ENCODE measurements around the gene LGI1.

The LGI1 gene

DNA sequence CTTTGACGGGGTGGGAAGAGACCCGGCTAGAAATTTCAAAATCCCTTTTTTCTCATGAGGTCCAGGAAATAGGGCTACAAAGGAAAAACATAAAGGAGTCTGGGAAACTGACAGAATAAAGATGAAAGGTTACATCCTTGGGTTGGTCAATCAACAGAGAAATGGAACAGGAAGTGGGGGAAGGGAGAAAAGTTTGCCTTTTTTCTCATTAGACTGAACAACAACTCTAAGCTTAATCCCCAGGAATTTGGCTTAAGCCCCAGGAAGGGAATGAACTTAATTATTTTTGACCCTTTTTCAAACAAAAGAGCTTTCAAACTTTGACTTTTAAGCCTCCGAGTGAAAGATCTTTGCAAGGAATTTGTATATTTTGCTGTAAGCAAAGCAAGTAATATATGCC lies 32.7 kb downstream of the LGI1 start:
- no peaks in the 10 kb centered on the region for H3K36me3 ChIP-seq (ENCODE audit: control insufficient read depth, insufficient read depth, low read length)
- no peak overlapping the region for H2AFZ ChIP-seq
- H3K79me2 ChIP-seq = no peaks in the 10 kb centered on the region
- no peaks in the 10 kb centered on the region for H3K27me3 ChIP-seq (ENCODE audit: control insufficient read depth, insufficient read depth, low read length)
- no peak overlapping the region for H3K27ac ChIP-seq
- H3K9ac ChIP-seq = no peak overlapping the region
- H3K4me1 ChIP-seq = no peaks in the 10 kb centered on the region
- no peak overlapping the region for H3K4me3 ChIP-seq (ENCODE audit: low read depth, low read length)
- H3K9me3 ChIP-seq (ENCODE audit: control insufficient read depth, low read length) = no peaks in the 10 kb centered on the region
- TF ChIP-seq, protein P1, sequence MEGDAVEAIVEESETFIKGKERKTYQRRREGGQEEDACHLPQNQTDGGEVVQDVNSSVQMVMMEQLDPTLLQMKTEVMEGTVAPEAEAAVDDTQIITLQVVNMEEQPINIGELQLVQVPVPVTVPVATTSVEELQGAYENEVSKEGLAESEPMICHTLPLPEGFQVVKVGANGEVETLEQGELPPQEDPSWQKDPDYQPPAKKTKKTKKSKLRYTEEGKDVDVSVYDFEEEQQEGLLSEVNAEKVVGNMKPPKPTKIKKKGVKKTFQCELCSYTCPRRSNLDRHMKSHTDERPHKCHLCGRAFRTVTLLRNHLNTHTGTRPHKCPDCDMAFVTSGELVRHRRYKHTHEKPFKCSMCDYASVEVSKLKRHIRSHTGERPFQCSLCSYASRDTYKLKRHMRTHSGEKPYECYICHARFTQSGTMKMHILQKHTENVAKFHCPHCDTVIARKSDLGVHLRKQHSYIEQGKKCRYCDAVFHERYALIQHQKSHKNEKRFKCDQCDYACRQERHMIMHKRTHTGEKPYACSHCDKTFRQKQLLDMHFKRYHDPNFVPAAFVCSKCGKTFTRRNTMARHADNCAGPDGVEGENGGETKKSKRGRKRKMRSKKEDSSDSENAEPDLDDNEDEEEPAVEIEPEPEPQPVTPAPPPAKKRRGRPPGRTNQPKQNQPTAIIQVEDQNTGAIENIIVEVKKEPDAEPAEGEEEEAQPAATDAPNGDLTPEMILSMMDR (IDR thresholded peaks at IDR 0.05) = no peak
- H3K4me2 ChIP-seq (ENCODE audit: low read length) = no peak overlapping the region

DNA sequence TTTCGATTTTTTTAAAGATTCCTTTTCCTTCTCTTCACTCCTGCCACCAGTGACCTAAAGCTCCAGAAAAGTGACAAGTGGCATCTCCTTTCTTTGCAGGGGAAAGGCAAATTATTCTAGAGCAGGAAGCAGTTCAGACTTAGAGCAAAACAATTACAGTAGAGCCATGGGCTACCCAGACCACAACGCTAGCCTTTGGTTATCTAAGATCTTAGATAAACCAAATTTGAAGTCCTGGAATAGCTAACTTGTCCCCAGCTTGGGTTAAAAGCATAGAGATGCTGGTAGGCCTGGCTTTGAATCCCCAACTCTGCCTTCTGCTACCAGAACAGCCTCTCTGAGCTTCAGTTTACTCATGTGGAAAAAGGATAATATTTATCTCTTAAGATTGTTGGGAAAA lies 38.4 kb downstream of the LGI1 start:
- Histone ChIP-seq H3K9ac (no peak overlapping the region), H3K4me3 (ENCODE audit: low read depth, low read length) (no peak overlapping the region)
- TF ChIP-seq, protein P1 (IDR thresholded peaks at IDR 0.05) = no peak

DNA sequence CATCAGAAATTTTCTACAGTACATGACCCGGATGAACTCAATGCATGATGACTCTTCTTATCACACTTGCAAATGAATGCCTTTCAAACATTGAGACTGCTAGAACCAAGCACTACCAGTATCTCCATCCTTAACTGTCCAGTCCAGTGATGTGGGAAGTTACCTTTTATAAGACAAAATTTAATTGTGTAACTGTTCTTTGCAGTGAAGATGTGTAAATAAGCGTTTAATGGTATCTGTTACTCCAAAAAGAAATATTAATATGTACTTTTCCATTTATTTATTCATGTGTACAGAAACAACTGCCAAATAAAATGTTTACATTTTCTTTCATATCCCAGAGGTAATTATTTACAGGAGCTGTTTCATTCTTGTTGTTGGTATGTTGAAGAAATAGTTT lies 40.1 kb downstream of the LGI1 start:
- H3K9me3 ChIP-seq (ENCODE audit: control insufficient read depth, low read length) = no peaks in the 10 kb centered on the region
- no peak overlapping the region for H3K9ac ChIP-seq
- no peaks in the 10 kb centered on the region for H3K27me3 ChIP-seq (ENCODE audit: control insufficient read depth, insufficient read depth, low read length)
- TF ChIP-seq, protein P1 (IDR thresholded peaks at IDR 0.05) = no peak
- H3K79me2 ChIP-seq = no peaks in the 10 kb centered on the region
- no peak overlapping the region for H3K4me2 ChIP-seq (ENCODE audit: low read length)
- no peak overlapping the region for H2AFZ ChIP-seq
- no peak overlapping the region for H3K4me3 ChIP-seq (ENCODE audit: low read depth, low read length)
- H3K36me3 ChIP-seq (ENCODE audit: control insufficient read depth, insufficient read depth, low read length) = no peaks in the 10 kb centered on the region
- H3K4me1 ChIP-seq = no peaks in the 10 kb centered on the region
- H3K27ac ChIP-seq = no peak overlapping the region

More for the DNA sequence above, 38.4 kb downstream of the LGI1 start:
- no peaks in the 10 kb centered on the region for H3K27me3 ChIP-seq (ENCODE audit: control insufficient read depth, insufficient read depth, low read length)
- H3K79me2 ChIP-seq = no peaks in the 10 kb centered on the region
- no peaks in the 10 kb centered on the region for H3K9me3 ChIP-seq (ENCODE audit: control insufficient read depth, low read length)
- H2AFZ ChIP-seq = no peak overlapping the region
- no peak overlapping the region for H3K27ac ChIP-seq
- H3K4me2 ChIP-seq (ENCODE audit: low read length) = no peak overlapping the region
- H3K36me3 ChIP-seq (ENCODE audit: control insufficient read depth, insufficient read depth, low read length) = no peaks in the 10 kb centered on the region
- H3K4me1 ChIP-seq = no peaks in the 10 kb centered on the region

- H3K4me3 ChIP-seq (ENCODE audit: low read depth, low read length) = no peak overlapping the region
- H3K9ac ChIP-seq = no peak overlapping the region
- TF ChIP-seq, protein P1 (IDR thresholded peaks at IDR 0.05) = no peak
- no peaks in the 10 kb centered on the region for H3K27me3 ChIP-seq (ENCODE audit: control insufficient read depth, insufficient read depth, low read length)
- no peaks in the 10 kb centered on the region for H3K4me1 ChIP-seq
- H3K4me2 ChIP-seq (ENCODE audit: low read length) = no peak overlapping the region
- no peak overlapping the region for H2AFZ ChIP-seq
- no peak overlapping the region for H3K27ac ChIP-seq
- H3K36me3 ChIP-seq (ENCODE audit: control insufficient read depth, insufficient read depth, low read length) = no peaks in the 10 kb centered on the region
- no peaks in the 10 kb centered on the region for H3K9me3 ChIP-seq (ENCODE audit: control insufficient read depth, low read length)
- no peaks in the 10 kb centered on the region for H3K79me2 ChIP-seq
These were observed 41.5 kb downstream of the LGI1 start for GRCh38 chr10:93799155-93799708.

GRCh38 chr10:93804200-93804599 lies 46.5 kb downstream of the LGI1 start:
- Histone ChIP-seq H3K4me2 (ENCODE audit: low read length) (no peak overlapping the region), H3K27me3 (ENCODE audit: control insufficient read depth, insufficient read depth, low read length) (no peaks in the 10 kb centered on the region), H3K4me3 (ENCODE audit: low read depth, low read length) (no peak overlapping the region), H3K9ac (no peak overlapping the region), H2AFZ (no peak overlapping the region), H3K9me3 (ENCODE audit: control insufficient read depth, low read length) (no peaks in the 10 kb centered on the region), H3K36me3 (ENCODE audit: control insufficient read depth, insufficient read depth, low read length) (no peaks in the 10 kb centered on the region), H3K79me2 (no peaks in the 10 kb centered on the region), H3K4me1 (no peaks in the 10 kb centered on the region), H3K27ac (no peak overlapping the region)
- TF ChIP-seq, protein P1 (IDR thresholded peaks at IDR 0.05) = no peak

Data from parathyroid adenoma (tissue), 2 donors.